Gastrocnemius medialis (tissue), 4 donors: ENCODE data around the gene PODN.

Experiments
- CTCF ChIP-seq, 5 experiments: fragments of 450-650 bp in 3 of 5; fragments of 200-600 bp in 2 of 5; sonication (generic) in 2 of 5; IDR thresholded peaks in 4 of 5; conservative IDR thresholded peaks in 1 of 5; 1 replicate in 4 of 5; 2 replicates in 1 of 5; pipeline ENCODE4 v1.5.1; 2016 to 2019; ENCODE audit warnings: antibody characterized with exemption in 5 of 5, mild to moderate bottlenecking in 3 of 5, moderate library complexity in 3 of 5
- POLR2A ChIP-seq, 2 donors: fragments of 450-650 bp; IDR thresholded peaks; one replicate each; pipeline ENCODE4 v1.6.1; 2017; ENCODE audit warnings: antibody characterized with exemption in 2 of 2, mild to moderate bottlenecking in 2 of 2, moderate library complexity in 2 of 2

- TF ChIP-seq POLR2A (IDR thresholded peaks at IDR 0.05) (no peak), CTCF (IDR thresholded peaks at IDR 0.05 in 4 of 5, conservative IDR thresholded peaks at IDR 0.05 in 1 of 5) (no peak)
These were observed 53.6 kb downstream of the PODN start for GRCh38 chr1:53115403-53116306.
